HCT116 (cell line): Measurements from ENCODE around the gene ANKRD2. TPM values are rescaled to one million over a fixed set of nuclear protein-coding genes. Genes with fewer than 3 reads are reported as not detected.

Experiments
- ELF1 ChIP-seq: IDR thresholded peaks from 2 replicates; pipeline ENCODE4 v1.6.1; 2012; ENCODE audit warnings: low read depth, borderline replicate concordance
- EZH2phosphoT487 ChIP-seq: fragments of 200-600 bp; IDR thresholded peaks from 2 replicates; pipeline ENCODE4 v1.6.1; 2018; ENCODE audit warnings: antibody characterized with exemption, borderline replicate concordance
- FOSL1 ChIP-seq: IDR thresholded peaks from 2 replicates; pipeline ENCODE4 v1.6.1; 2012; ENCODE audit warnings: low read depth
- MAX ChIP-seq: IDR thresholded peaks from 2 replicates; pipeline ENCODE4 v1.6.1; 2012
- POLR2A ChIP-seq: IDR thresholded peaks from 2 replicates; pipeline ENCODE4 v1.7.0; 2011; ENCODE audit warnings: borderline replicate concordance; ENCODE audit not compliant: insufficient read depth, insufficient read length; ENCODE audit errors: extremely low read depth
- POLR2AphosphoS5 ChIP-seq: IDR thresholded peaks from 2 replicates; pipeline ENCODE4 v1.6.1; 2011; ENCODE audit warnings: mild to moderate bottlenecking, low read depth, low read length, moderate library complexity
- SIN3A ChIP-seq: IDR thresholded peaks from 2 replicates; pipeline ENCODE4 v1.6.1; 2012; ENCODE audit warnings: low read depth
- SRF ChIP-seq: IDR thresholded peaks from 2 replicates; pipeline ENCODE4 v1.6.1; 2012; ENCODE audit warnings: low read depth
- TCF7L2 ChIP-seq: IDR thresholded peaks from 2 replicates; pipeline ENCODE4 v1.7.0; 2011; ENCODE audit warnings: borderline replicate concordance, inconsistent platforms; ENCODE audit not compliant: insufficient read depth, insufficient read length; ENCODE audit errors: extremely low read depth
- YY1 ChIP-seq: IDR thresholded peaks from 2 replicates; pipeline ENCODE4 v1.6.1; 2011; ENCODE audit warnings: low read length, low read depth, moderate library complexity, mild to moderate bottlenecking; ENCODE audit not compliant: insufficient replicate concordance; ENCODE audit errors: extremely low read depth
- ZFX ChIP-seq: fragments of 450-650 bp; IDR thresholded peaks from 2 replicates; pipeline ENCODE4 v1.6.1; 2017
- ZNF274 ChIP-seq: fragments of 200-500 bp; sonication (Bioruptor generic); IDR thresholded peaks from 2 replicates; pipeline ENCODE4 v1.6.1; 2014; ENCODE audit warnings: mild to moderate bottlenecking, low read depth, low read length, inconsistent platforms
- total RNA-seq: library from RNA; stranded (reverse); gene quantifications from one replicate; pipeline ENCODE4 v1.2.1, GENCODE V29; 2021; ENCODE audit not compliant: unreplicated experiment
- TF ChIP-seq, protein P1 (sequence below), 3 experiments: fragments of 200-600 bp in 1 of 3; sonication (generic) in 1 of 3; IDR thresholded peaks in 2 of 3; conservative IDR thresholded peaks in 1 of 3; 2 replicates each; pipeline ENCODE4 v1.5.1; 2012 to 2017; ENCODE audit warnings: low read depth in 2 of 3, low read length in 2 of 3, antibody characterized with exemption in 1 of 3, borderline replicate concordance in 1 of 3, control low read depth in 1 of 3, mild to moderate bottlenecking in 1 of 3, mixed read lengths in 1 of 3, mixed run types in 1 of 3, moderate library complexity in 1 of 3; ENCODE audit not compliant: insufficient read depth in 1 of 3
- TF ChIP-seq, protein P2 (sequence below): IDR thresholded peaks from 2 replicates; pipeline ENCODE4 v1.6.1; 2011; ENCODE audit warnings: mild to moderate bottlenecking, low read length, moderate library complexity; ENCODE audit not compliant: insufficient replicate concordance; ENCODE audit errors: extremely low read depth

The ANKRD2 gene
- total RNA-seq, 1 experiment from 2014 or later, result 0.15 TPM

DNA sequence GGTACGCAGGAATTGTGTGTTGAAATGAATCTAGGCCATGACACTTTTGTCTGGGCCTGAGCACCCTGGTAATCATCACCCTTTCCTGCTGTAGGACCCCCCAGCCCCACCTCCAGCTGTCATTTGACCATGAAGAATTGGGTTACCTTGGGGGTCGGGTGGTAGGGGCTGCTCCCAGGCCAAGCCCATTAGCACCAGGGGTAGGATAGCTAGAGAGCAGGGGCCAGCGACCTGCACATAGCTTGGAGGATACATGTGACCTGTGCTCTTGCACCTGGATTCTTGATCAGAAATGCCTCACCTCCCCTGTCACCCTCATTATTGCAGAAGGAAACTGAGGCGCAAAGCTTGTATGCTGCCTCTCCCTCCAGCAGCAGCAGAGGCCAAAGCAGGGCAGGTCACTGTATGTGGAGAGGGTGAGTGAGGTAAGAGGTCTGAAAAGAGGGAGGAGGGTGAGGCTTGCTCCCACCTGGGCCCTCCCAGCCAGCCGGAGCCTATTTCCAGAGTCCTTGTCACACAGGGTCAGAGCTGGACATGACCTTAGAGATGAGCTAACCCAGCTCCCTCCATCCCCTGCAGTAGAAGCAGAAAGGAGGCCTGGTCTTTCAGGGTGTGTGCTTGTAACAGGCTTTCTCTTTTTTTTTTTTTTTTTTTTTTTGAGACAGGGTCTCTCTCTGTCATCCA lies 35.3 kb upstream of the ANKRD2 start (continued):
- TF ChIP-seq, protein P1, sequence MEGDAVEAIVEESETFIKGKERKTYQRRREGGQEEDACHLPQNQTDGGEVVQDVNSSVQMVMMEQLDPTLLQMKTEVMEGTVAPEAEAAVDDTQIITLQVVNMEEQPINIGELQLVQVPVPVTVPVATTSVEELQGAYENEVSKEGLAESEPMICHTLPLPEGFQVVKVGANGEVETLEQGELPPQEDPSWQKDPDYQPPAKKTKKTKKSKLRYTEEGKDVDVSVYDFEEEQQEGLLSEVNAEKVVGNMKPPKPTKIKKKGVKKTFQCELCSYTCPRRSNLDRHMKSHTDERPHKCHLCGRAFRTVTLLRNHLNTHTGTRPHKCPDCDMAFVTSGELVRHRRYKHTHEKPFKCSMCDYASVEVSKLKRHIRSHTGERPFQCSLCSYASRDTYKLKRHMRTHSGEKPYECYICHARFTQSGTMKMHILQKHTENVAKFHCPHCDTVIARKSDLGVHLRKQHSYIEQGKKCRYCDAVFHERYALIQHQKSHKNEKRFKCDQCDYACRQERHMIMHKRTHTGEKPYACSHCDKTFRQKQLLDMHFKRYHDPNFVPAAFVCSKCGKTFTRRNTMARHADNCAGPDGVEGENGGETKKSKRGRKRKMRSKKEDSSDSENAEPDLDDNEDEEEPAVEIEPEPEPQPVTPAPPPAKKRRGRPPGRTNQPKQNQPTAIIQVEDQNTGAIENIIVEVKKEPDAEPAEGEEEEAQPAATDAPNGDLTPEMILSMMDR (IDR thresholded peaks at IDR 0.05 in 2 of 3, conservative IDR thresholded peaks at IDR 0.05 in 1 of 3; ENCODE audit: borderline replicate concordance in 1 of 3, insufficient read depth in 1 of 3, low read depth in 2 of 3, low read length in 2 of 3), result no peak
- TF ChIP-seq YY1 (no peak), POLR2AphosphoS5 (no peak), ELF1 (no peak), FOSL1 (no peak), SRF (no peak), TCF7L2 (no peak), SIN3A (no peak), EZH2phosphoT487 (no peak), MAX (no peak), POLR2A (no peak), ZNF274 (no peak), ZFX (no peak)
- TF ChIP-seq, protein P2, sequence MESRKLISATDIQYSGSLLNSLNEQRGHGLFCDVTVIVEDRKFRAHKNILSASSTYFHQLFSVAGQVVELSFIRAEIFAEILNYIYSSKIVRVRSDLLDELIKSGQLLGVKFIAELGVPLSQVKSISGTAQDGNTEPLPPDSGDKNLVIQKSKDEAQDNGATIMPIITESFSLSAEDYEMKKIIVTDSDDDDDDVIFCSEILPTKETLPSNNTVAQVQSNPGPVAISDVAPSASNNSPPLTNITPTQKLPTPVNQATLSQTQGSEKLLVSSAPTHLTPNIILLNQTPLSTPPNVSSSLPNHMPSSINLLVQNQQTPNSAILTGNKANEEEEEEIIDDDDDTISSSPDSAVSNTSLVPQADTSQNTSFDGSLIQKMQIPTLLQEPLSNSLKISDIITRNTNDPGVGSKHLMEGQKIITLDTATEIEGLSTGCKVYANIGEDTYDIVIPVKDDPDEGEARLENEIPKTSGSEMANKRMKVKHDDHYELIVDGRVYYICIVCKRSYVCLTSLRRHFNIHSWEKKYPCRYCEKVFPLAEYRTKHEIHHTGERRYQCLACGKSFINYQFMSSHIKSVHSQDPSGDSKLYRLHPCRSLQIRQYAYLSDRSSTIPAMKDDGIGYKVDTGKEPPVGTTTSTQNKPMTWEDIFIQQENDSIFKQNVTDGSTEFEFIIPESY, result no peak
